ENCODE results near the gene ZNF473. TPM values are rescaled to one million over a fixed set of nuclear protein-coding genes. Genes with fewer than 3 reads are reported as not detected.
"Not testable (repeated sequence)": the region's sequence is repeated elsewhere in the genome, so short reads cannot be mapped to it uniquely, and the experiment has no call there.

ZNF473 gene
- total RNA-seq, 4 donors from 2014 or later, result 3.6 to 14.9 (median 4.5) TPM

DNA sequence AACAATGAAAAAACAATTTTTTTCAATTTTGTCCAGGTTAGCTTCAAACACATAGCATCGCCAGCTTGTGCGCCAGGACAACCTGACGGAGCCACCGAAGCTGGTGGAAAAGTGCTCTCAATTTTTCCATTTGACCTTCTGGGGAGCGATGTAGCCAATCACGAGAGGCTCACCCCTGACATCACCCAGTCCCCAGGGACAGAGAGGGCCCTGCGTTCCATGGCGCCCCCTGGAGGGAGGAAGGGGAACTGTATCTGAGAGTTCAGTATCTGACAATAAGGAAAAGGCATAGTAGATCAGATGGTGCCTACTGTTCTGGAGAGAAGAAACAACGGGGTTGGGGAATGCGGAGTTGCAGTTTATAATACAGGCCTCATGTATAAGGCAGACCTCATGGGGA lies 64.9 kb downstream of the ZNF473 start:
- intact Hi-C loops (cut with DNase I); H3K36me3 ChIP-seq; H3K27ac ChIP-seq; H3K4me1 ChIP-seq; H3K27me3 ChIP-seq; DNase-seq; H3K4me3 ChIP-seq; H3K9me3 ChIP-seq: not testable (repeated sequence)
- 44% methylated on average over 9 of the region's 10 CpGs; no CpG with 5 or more reads in 1 of the 2 donors for WGBS, 2 donors
- TF ChIP-seq, protein P1, sequence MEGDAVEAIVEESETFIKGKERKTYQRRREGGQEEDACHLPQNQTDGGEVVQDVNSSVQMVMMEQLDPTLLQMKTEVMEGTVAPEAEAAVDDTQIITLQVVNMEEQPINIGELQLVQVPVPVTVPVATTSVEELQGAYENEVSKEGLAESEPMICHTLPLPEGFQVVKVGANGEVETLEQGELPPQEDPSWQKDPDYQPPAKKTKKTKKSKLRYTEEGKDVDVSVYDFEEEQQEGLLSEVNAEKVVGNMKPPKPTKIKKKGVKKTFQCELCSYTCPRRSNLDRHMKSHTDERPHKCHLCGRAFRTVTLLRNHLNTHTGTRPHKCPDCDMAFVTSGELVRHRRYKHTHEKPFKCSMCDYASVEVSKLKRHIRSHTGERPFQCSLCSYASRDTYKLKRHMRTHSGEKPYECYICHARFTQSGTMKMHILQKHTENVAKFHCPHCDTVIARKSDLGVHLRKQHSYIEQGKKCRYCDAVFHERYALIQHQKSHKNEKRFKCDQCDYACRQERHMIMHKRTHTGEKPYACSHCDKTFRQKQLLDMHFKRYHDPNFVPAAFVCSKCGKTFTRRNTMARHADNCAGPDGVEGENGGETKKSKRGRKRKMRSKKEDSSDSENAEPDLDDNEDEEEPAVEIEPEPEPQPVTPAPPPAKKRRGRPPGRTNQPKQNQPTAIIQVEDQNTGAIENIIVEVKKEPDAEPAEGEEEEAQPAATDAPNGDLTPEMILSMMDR (IDR thresholded peaks at IDR 0.05), result peak in 4 of 6 experiments; percentile 7 to 56 (median 33)

DNA sequence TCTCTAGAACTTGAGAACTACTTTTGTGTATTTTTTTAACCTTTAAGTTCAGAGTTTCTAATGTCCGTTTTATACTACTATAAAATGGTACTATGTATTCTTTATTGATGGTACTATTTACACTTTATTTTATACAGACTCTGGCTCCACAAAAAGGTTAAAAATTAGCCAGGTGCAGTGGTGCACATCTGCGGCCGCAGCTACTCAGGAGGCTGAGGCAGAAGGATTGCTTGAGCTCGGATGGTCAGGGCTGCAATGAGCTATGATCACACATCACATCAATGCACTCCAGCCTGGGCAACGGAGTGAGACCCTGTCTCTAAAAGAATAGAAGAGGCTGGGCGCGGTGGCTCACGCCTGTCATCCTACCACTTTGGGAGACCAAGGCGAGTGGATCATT lies 66.0 kb downstream of the ZNF473 start:
- WGBS, 2 donors, result 68 to 72% methylated on average over 4 to 5 of the region's 9 CpGs
- H3K27me3 ChIP-seq; H3K4me1 ChIP-seq; H3K36me3 ChIP-seq; H3K4me3 ChIP-seq; H3K9me3 ChIP-seq; H3K27ac ChIP-seq; intact Hi-C loops (cut with DNase I); DNase-seq: not testable (repeated sequence)

DNA sequence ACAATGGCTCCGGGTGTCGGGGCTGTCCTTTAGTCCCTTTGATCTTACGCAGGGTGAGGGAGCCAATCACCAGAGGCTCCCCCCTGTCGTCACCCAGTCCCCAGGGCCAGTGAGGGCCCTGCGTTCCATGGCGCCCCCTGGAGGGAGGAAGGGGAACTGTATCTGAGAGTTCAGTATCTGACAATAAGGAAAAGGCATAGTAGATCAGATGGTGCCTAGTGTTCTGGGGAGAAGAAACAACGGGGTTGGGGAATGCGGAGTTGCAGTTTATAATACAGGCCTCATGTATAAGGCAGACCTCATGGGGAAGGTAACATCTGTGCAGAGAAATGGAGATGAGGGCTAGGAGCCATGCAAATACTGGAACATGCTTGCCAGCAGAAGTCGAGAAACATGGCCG lies 66.8 kb downstream of the ZNF473 start:
- WGBS, 2 donors, result no CpG with 5 or more reads among the region's 10 CpGs
- H3K9me3 ChIP-seq; DNase-seq; H3K36me3 ChIP-seq; H3K4me1 ChIP-seq; H3K27me3 ChIP-seq; H3K4me3 ChIP-seq; H3K27ac ChIP-seq; intact Hi-C loops (cut with DNase I): not testable (repeated sequence)

DNA sequence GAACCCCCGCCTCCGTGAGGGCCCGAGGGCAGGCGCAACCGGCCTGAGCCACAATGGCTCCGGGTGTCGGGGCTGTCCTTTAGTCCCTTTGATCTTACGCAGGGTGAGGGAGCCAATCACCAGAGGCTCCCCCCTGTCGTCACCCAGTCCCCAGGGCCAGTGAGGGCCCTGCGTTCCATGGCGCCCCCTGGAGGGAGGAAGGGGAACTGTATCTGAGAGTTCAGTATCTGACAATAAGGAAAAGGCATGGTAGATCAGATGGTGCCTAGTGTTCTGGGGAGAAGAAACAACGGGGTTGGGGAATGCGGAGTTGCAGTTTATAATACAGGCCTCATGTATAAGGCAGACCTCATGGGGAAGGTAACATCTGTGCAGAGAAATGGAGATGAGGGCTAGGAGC lies 72.1 kb downstream of the ZNF473 start:
- DNase-seq; H3K27me3 ChIP-seq; H3K4me3 ChIP-seq; H3K36me3 ChIP-seq; intact Hi-C loops (cut with DNase I); H3K4me1 ChIP-seq; H3K9me3 ChIP-seq; H3K27ac ChIP-seq: not testable (repeated sequence)
- no CpG with 5 or more reads among the region's 13 CpGs for WGBS, 2 donors

DNA sequence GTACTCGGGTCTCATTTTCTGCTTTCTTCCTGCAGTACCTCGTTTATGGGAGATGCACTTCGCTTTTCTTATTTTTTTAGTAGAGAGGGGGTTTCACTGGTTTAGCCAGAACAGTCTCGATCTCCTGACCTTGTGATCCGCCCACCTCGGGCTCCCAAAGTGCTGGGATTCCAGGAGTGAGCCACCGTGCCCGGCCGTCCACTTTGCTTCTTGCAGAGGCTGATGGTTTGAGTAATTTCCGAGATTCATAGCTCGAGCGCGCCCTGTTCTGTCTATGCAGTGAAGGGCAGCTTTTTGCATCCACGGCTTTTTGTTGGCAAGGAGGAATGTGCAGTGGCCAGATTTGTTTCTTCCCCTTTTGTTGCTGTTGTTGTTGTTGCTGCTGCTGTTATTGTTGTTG lies 73.1 kb downstream of the ZNF473 start:
- DNase-seq; H3K27ac ChIP-seq; H3K36me3 ChIP-seq; H3K27me3 ChIP-seq; intact Hi-C loops (cut with DNase I); H3K4me3 ChIP-seq; H3K9me3 ChIP-seq; H3K4me1 ChIP-seq: not testable (repeated sequence)
- 76 to 88% methylated on average over 12 to 14 of the region's 14 CpGs for WGBS, 2 donors

DNA sequence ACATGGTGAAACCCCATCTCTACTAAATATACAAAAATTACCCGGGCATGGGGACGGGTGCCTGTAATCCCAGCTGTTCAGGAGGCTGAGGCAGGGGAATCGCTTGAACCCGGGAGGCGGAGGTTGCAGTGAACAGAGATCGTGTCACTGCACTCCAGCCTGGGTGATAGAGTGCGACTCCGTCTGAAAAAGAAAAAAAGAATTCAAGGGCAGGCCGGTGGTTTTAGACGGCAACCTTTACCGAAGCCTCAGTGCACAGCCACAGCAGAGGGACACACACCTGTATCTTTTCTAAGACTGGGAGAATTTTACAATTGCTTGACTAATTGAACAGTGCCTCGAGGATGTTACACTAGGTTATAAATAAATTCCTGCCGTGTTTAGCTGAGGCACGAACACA lies 73.9 kb downstream of the ZNF473 start:
- 87 to 90% methylated on average over 9 of the region's 14 CpGs for WGBS, 2 donors
- H3K27ac ChIP-seq; H3K4me3 ChIP-seq; H3K27me3 ChIP-seq; DNase-seq; intact Hi-C loops (cut with DNase I); H3K4me1 ChIP-seq; H3K9me3 ChIP-seq; H3K36me3 ChIP-seq: not testable (repeated sequence)

DNA sequence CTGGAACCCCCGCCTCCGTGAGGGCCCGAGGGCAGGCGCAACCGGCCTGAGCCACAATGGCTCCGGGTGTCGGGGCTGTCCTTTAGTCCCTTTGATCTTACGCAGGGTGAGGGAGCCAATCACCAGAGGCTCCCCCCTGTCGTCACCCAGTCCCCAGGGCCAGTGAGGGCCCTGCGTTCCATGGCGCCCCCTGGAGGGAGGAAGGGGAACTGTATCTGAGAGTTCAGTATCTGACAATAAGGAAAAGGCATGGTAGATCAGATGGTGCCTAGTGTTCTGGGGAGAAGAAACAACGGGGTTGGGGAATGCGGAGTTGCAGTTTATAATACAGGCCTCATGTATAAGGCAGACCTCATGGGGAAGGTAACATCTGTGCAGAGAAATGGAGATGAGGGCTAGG lies 75.1 kb downstream of the ZNF473 start:
- H3K27ac ChIP-seq; H3K27me3 ChIP-seq; intact Hi-C loops (cut with DNase I); H3K4me3 ChIP-seq; DNase-seq; H3K36me3 ChIP-seq; H3K4me1 ChIP-seq; H3K9me3 ChIP-seq: not testable (repeated sequence)
- no CpG with 5 or more reads among the region's 13 CpGs for WGBS, 2 donors

Other genes starting within 250 kb of the ZNF473 start
- 10 to 100 TPM in 1 of 4 donors, 1 to 10 TPM in 3; 4.7 to 13.7 (median 8.1) TPM for gene FUZ, start 212.7 kb upstream of the ZNF473 start, total RNA-seq
- 10 to 100 TPM; 16.9 to 27.7 (median 23.9) TPM for gene MED25, start 207.7 kb upstream of the ZNF473 start, total RNA-seq
- gene PTOV1, start 174.8 kb upstream of the ZNF473 start, total RNA-seq, result 10 to 100 TPM; 31.3 to 57.0 (median 45.2) TPM
- gene PNKP, start 158.4 kb upstream of the ZNF473 start, total RNA-seq, result 10 to 100 TPM; 33.3 to 42.3 (median 36.3) TPM
- 10 to 100 TPM; 16.2 to 31.0 (median 20.4) TPM for gene AKT1S1, start 148.7 kb upstream of the ZNF473 start, total RNA-seq
- gene TBC1D17, start 148.3 kb upstream of the ZNF473 start, total RNA-seq, result 10 to 100 TPM in 3 of 4 donors, 1 to 10 TPM in 1; 6.7 to 25.9 (median 16.9) TPM
- under 1 TPM; 0.56 to 0.91 (median 0.73) TPM for gene IL4I1, start 129.1 kb upstream of the ZNF473 start, total RNA-seq
- 1 to 10 TPM; 3.3 to 9.7 (median 8.2) TPM for gene ATF5, start 96.8 kb upstream of the ZNF473 start, total RNA-seq
- 10 to 100 TPM; 34.5 to 40.1 (median 34.9) TPM for gene NUP62, start 96.5 kb upstream of the ZNF473 start, total RNA-seq
- gene SIGLEC11, start 64.8 kb upstream of the ZNF473 start, total RNA-seq, result under 1 TPM in 1 of 4 donors, not detected in 3; 0.38 TPM
- 10 to 100 TPM; 12.7 to 26.1 (median 20.9) TPM for gene VRK3, start 633 bp upstream of the ZNF473 start, total RNA-seq
- gene IZUMO2, start 137.3 kb downstream of the ZNF473 start, total RNA-seq, result not detected
- gene MYH14, start 177.6 kb downstream of the ZNF473 start, total RNA-seq, result 100 to 1,000 TPM in 1 of 4 donors, 10 to 100 TPM in 3; 31.1 to 141 (median 39.0) TPM

All from esophagus squamous epithelium (tissue), 5 donors.